GM13977 (cell line): ENCODE measurements around the gene NEIL3.

Experiments used
- DNase-seq: peaks from one replicate; pipeline ENCODE4 v3.0.0; 2012; ENCODE audit warnings: low spot score
- in situ Hi-C: fragments of 300-500 bp; cut with MboI; formaldehyde crosslinking; loops from one replicate; pipeline ENCODE4 v1.12.0; 2022; ENCODE audit warnings: low sequenced_read_pairs, low pct_unique_long_range_greater_than_20kb, mixed read lengths, inconsistent platforms; ENCODE audit not compliant: unreplicated experiment
- TF ChIP-seq, protein P1 (sequence below): IDR thresholded peaks from 2 replicates; pipeline ENCODE4 v1.5.1; 2012; ENCODE audit warnings: mild to moderate bottlenecking, control low read depth; ENCODE audit not compliant: insufficient read depth; ENCODE audit errors: extremely low read depth, missing control alignments

The NEIL3 gene

DNA sequence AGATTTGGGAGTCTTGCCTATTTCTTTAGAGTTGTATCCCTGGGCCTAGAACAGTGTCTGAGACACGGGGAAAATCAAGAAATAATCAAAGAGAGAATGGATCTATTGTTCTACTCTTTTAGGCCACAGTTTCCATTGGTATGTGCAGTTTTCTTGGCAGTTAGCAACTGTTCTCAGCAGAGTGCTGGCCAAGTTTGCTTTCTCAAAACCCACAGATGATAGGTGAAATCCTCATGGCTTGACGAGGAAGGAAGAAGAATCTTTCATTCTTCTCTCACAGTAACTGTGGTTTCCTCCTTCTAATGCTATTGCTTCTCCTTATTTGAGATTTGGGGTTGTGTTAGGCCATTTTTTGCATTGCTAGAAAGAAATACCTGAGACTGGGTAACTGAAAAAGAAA, 90.4 kb downstream of the NEIL3 start:
- TF ChIP-seq, protein P1, sequence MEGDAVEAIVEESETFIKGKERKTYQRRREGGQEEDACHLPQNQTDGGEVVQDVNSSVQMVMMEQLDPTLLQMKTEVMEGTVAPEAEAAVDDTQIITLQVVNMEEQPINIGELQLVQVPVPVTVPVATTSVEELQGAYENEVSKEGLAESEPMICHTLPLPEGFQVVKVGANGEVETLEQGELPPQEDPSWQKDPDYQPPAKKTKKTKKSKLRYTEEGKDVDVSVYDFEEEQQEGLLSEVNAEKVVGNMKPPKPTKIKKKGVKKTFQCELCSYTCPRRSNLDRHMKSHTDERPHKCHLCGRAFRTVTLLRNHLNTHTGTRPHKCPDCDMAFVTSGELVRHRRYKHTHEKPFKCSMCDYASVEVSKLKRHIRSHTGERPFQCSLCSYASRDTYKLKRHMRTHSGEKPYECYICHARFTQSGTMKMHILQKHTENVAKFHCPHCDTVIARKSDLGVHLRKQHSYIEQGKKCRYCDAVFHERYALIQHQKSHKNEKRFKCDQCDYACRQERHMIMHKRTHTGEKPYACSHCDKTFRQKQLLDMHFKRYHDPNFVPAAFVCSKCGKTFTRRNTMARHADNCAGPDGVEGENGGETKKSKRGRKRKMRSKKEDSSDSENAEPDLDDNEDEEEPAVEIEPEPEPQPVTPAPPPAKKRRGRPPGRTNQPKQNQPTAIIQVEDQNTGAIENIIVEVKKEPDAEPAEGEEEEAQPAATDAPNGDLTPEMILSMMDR: no peak
- no peak for DNase-seq
- in situ Hi-C loops: no loop called here

DNA sequence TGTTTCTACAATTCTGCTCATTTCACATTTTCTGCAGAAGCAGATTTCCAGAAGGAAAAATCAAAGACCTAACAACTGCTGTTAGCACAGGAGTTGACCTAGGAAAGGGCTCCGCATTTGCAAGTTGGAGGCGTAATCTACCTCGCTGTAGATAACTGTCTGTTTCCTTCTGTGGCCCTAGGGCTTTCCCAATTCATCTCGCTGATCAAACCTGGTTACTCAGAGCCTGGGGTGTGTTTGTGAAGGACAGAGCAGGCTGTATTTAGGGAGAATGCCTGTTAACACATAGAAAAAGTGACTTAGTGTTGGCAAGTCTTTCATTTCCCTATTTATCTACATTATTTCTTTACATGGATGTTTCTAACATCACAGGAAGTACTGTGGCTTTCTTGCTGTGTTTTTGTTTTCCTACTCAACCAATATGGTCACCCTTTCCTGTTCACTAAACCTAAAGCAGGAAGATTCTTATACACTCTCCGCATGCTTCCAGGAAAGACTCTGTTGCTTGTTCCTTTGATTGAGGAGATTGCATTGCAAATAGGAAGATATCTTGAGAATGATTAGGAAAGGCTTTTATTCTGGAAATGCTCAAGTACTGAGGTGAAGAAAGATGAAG, 92.1 kb downstream of the NEIL3 start:
- in situ Hi-C loops: no loop called here
- no peak for DNase-seq
- TF ChIP-seq, protein P1: no peak

DNA sequence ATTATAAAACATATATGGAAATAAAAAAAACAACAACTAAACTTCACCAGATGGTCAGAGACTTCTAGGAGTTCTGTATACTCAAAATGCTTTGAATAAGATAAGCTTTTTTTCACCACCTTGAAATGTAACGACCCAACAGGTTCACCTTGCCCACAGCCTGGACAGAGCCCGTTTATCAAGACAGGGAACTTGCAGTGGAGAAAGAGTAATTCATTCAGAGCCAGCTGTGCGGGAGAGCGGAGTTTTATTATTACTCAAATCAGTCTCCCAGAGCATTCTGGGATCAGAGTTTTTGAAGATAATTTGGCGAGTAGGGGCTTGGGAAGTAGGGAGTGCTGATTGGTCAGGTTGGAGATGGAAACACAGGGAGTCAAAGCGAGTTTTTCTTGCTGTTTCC, 94.1 kb downstream of the NEIL3 start:
- DNase-seq: no peak
- TF ChIP-seq, protein P1: no peak
- in situ Hi-C loops: no loop called here

DNA sequence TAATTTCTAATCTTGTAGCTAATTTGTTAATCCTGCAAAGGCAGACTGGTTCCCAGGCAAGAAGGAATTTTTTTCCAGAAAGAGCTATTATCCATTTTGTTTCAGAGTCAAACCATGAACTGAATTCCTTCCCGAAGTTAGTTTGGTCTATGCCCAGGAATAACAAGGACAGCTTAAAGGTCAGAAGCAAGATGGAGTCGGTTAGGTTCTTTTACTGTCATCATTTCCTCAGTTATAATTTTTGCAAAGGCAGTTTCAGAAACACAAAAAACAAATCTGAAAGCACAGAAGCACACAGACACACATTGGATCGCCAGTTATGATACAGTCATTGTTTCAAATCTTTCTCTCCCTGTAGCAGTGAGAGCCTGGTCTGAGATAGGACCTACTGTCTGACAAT, 94.7 kb downstream of the NEIL3 start:
- TF ChIP-seq, protein P1: no peak
- in situ Hi-C loops: no loop called here
- DNase-seq: no peak

DNA sequence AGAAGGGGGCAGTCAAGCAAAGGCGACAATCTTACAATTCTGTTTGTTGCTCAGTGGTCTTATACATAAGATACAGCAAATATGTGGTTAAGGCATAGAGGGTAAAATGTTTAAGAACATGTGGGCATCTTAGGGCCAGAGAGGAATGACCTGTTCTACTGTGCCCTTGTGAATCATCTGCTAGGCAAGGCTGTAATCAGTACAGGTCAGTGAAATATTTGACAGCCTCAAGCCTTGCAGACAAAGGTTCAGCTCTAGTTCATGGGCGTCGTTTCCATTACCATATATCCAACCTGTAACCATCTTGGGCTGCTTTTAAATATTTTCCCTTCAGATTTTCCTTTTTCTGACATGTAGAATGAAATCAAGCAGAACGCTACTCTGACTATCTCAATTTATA, 95.3 kb downstream of the NEIL3 start:
- no peak for DNase-seq
- in situ Hi-C loops: no loop called here
- TF ChIP-seq, protein P1: no peak

DNA sequence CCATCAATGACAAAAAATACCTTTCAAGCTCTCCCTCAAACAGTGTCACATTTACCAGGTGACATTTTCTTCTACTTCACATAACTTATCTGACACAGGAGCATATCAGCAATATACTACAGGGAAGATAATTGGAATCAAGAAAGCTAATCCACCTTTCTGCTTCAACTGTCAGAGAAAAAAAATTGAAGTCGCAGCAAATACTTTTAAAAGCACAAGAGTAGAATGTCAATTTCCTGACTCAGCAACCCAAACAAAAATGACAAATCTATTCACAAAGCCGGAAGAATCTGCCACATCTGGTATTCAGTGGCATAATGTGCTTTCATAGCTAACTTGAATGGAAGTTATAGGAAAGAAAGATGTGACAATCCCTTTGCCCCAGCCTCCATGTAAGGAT, 95.8 kb downstream of the NEIL3 start:
- in situ Hi-C loops: no loop called here
- TF ChIP-seq, protein P1: no peak
- DNase-seq: no peak

DNA sequence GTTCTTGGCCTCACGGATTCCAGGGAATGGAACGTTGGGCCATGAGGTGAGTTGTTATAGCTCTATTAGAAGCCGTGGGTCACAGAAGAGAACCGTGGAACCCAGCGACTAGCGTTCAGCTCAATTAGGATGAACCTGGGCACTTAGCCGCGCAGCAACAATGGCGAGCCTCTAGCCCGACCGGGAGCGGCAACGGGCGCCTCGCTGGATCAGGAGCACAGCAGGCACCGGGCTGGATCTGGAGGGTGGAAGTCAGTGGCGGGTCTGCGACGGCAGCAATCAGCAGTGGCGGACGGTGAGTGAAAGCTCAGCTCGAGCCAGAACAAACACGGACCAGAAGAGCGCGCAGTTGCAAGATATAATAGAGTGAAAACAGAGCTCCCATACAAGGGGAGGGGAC, 98.3 kb downstream of the NEIL3 start:
- in situ Hi-C loops: no loop called here
- TF ChIP-seq, protein P1: no peak
- DNase-seq: no peak
